ENCODE measurements around the gene PLEKHF1.

The PLEKHF1 gene

DNA sequence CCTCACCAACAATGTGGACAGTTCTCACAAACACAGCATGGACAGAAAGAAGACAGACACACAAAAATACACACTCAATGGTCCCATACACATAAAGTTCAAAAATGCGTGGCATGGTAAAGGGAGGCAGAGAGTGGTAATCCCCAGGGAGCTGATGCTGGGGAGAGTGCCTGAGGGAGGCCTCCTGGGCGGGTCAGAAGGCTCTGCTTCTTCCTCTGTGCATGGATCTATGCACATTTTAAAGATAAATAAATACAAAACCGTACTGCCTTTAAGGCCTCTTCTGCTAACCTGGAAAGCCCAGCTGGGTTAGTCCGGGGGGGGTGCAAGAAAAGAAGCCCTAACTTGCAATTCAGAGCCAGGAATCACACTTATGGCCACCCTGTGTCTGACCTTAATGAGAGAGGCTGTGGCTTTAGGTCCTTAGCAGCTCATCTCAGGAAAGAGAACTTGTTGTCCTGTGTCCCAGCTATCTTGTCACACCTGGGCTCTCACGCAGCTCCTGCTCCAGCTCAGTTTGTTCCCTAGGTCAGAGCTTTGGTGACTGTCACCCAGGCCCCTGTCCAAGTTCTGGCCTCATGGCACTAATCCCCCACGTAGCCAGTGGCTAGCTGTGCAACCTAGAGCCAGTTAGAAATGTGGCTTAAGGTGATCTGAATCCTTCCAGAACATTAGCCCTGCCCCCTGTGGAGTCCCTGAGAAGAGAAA lies 30.7 kb upstream of the PLEKHF1 start:
- DNase-seq (ENCODE audit: low read depth in 3 of 3), result no peak

DNA sequence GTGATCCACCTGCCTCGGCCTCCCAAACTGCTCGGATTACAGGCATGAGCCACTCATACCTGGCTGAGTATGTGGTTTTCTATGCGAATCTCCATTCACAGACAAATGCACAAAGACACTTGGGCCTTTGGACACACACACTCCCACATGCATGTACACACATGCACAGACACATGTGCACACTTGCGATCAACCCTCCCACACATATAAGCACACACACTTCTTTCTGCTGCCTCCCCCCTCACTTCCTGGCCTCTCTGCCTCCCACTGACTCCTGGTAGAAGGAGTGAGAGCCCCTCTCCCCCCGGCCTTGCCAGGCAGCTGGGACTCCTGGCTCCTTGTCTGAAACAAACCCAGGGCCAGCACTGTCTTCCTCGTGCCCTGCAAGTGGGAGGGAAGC lies 29.3 kb upstream of the PLEKHF1 start:
- no peak for DNase-seq (ENCODE audit: low read depth in 3 of 3)

DNA sequence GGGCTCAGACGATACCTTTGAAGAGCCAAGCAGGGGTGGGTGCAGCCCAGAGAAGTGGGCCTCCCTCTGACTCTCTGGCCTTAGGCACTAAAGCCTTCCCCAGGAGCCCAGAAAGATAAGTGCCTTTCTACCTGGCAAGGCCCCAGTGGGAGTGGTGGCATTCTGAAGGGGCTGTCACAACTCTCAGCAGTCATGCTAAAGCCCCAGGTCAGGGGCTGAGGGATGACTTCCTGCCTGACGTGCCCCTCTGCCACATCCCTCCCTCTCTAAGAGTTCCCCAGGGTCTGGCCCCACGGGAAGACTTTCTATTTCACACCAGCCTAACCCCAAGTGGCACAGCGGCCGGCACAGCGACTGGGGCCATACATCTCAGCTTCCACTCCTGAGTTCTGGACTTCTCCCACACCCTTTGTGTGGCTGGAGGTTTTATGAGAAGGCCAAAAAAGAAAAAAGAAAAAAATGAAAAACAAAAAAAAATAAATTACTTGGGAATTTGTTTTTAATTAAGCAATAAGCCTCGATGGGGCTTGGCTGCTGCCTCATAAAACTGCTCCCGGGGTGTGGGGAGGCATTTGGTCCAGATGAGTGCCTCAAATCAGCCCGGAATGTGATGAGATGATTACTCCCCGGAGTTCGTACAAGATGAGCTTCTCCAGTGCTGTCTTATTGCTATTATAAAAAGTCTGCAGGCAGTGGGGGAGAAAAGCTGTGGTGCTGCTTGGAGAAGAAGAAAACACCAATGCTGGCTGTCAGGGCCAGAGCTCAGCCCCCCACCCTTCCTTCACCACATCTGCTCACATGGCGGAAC lies 28.5 kb upstream of the PLEKHF1 start:
- DNase-seq (ENCODE audit: low read depth in 3 of 3), result no peak

- no peak for DNase-seq (ENCODE audit: low read depth in 3 of 3)
These were observed 26.2 kb upstream of the PLEKHF1 start for GRCh38 chr19:29639086-29639485.

DNA sequence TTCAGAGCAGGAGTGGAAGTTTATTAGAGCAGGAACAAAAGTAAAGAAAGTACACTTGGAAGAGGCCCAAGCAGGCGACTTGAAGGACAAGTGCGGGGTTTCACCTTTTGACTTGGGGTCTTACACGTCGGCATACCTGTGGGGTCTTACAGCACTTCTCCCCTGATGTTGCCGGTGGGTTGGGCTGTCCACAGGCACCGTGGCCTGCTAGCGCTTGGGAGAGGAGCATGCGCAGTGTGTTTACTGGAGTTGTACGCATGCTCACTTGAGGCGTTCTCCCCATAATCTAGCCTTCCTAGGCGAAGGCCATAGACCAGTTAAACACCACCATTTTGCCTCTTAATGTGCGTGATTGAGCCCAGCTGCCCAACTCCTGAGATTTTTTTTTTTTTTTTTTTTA lies 25.0 kb upstream of the PLEKHF1 start:
- DNase-seq (ENCODE audit: low read depth in 3 of 3), result no peak

GRCh38 chr19:29641597-29641996 lies 23.7 kb upstream of the PLEKHF1 start:
- no peak for DNase-seq (ENCODE audit: low read depth in 3 of 3)

DNA sequence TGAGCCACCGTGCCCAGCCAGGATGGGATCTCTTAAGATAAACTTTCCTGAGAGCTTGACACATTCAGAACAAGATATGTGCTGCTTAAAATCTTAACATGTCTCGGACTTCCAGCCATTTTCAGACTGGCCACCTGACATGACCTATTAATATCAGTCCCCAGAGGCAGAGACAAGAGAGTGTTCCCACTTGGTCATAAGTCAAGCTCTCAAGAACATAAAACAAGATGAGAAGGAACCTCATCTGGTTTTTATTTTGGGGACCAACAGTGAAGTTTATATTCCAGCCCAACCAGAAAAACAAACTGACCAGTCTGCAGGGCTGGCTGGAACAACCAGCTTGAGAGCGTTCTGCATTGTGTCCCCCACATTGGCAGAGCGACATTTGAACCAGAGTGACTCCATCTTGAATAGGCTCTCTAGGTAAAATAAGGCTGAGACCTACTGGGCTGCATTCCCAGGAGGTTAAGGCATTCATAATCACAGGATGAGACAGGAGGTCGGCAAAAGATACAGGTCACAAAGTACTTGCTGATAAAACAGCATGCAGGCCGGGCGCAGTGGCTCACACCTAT lies 21.8 kb upstream of the PLEKHF1 start:
- no peak for DNase-seq (ENCODE audit: low read depth in 3 of 3)

DNA sequence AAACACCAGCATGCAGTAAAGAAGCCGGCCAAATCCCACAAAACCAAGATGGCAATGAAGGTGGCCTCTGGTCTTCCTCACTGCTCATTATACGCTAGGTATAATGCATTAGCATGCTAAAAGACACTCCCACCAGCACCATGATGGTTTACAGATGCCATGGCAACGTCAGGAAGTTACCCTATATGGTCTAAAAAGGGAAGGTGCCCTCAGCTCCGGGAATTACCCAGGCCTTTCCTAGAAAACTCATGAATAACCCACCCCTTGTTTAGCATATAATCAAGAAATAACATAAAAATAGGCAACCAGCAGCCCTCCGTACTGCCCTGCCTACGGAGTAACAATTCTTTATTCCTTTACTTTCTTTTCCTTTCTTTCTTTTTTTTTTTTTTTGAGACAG lies 21.1 kb upstream of the PLEKHF1 start:
- DNase-seq (ENCODE audit: low read depth in 3 of 3), result no peak

- no peak for DNase-seq (ENCODE audit: low read depth in 3 of 3)
These were observed 19.8 kb upstream of the PLEKHF1 start for GRCh38 chr19:29645491-29645867.

DNA sequence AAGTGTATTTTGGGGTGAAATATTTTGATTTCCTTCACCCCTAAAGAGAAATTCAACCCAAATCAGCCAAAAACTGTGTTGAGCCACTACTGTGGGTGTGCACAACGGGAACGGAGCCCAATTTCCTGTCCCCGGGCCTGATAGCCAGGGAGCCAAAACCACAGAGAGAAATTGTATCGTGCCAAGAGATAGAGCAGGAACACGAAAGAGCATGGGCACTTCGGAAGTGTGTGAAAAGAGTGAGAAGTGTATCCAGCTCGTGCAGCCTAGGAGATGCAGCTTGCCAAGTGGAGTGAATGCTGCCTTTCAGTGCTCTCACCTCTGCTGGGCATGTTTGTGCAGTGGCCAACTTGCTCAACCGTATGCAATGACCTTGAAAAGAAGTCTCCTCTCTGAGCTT lies 19.4 kb upstream of the PLEKHF1 start:
- no peak for DNase-seq (ENCODE audit: low read depth in 3 of 3)

- no peak for DNase-seq (ENCODE audit: low read depth in 3 of 3)
These were observed 14.4 kb upstream of the PLEKHF1 start for GRCh38 chr19:29650772-29651387.

DNA sequence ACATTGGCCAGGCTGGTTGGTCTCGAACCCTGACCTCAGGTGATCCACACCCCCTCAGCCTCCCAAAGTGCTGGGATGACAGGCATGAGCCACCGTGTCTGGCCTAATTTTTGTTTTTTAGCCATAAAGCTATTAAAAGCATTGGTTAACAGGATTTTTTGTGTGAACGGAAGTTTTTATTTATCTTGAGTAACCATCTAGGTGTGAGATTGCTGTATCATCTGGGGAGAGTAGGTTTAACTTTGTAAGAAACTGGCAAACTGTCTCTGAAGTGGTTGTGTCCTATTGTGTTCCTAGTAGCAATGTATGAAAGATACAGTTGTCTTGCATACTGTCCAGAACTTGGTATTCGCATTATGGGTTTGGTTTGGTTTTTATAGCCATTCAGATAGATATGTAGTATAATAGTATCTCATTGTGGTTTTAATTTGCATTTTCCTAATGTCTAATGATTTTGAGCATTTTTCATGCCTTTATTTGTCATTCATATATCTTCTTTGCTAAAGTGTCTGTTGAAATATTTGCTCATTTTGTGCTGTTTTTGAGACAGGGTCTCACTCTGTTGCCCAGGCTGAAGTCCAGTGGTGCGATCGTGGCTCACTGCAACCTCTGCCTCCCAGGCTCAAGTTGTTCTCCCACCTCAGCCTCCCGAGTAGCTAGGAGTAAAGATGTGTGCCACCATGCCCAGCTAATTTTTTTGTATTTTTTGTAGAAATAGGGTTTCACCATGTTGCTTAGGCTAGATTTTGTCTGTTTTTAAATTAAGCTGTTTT lies 13.5 kb upstream of the PLEKHF1 start:
- no peak for DNase-seq (ENCODE audit: low read depth in 3 of 3)

DNA sequence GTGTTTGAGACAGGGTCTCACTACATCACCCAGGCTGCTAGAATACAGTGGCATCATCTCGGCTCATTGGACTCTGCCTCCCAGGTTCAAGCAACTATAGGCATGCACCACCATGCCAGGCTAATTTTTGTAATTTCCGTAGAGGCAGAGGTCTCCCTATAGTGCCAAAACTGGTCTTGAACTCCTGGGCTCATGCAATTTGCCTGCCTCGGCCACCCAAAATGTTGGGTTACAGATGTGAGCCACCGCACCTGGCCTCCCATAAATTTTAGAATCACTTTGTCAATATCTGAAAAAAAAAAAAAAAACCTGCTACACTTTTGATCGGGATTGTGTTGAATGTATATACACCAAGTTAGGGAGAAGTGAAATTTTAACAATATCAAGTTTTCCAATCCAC lies 11.9 kb upstream of the PLEKHF1 start:
- DNase-seq (ENCODE audit: low read depth in 3 of 3), result no peak

DNA sequence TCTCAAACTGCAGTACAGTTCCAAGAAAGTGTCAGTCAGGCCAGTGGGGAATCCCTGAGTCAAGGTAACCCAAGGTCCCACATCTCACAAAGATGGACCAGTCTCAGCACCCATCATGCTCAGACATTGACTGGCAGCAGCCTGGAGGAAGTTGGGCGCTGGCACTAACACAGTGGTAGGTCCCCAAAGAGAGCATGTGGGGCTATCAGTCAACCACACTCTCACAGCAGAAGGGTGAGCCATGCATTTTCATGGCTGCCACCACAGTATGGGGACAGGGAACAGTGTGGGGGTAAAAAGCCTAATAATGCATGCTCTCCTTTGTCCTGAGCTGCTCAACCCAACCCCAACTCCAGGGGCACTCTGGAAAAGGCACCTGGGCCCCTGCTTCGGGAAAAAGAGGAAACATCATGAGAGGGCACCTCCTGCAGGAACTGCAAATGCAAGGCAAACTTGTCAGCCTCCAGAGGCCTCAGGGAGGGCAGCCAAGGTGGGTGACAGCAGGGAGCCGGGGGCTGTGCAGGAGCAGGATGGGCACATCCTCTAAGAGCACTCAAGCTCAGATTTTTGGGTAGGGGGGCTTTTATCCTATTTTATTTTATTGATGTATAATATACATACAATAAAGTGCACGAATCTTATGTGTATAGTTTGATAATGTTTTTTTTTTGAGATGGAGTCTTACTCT lies 9.5 kb upstream of the PLEKHF1 start:
- no peak for DNase-seq (ENCODE audit: low read depth in 3 of 3)

GRCh38 chr19:29658221-29658991 lies 6.9 kb upstream of the PLEKHF1 start:
- DNase-seq (ENCODE audit: low read depth in 3 of 3), result no peak

GRCh38 chr19:29660835-29661234 lies 4.4 kb upstream of the PLEKHF1 start:
- DNase-seq (ENCODE audit: low read depth in 3 of 3), result peak in 1 of 3 experiments; percentile 65

GRCh38 chr19:29662278-29662603 lies 3.0 kb upstream of the PLEKHF1 start:
- DNase-seq (ENCODE audit: low read depth in 3 of 3), result no peak

DNA sequence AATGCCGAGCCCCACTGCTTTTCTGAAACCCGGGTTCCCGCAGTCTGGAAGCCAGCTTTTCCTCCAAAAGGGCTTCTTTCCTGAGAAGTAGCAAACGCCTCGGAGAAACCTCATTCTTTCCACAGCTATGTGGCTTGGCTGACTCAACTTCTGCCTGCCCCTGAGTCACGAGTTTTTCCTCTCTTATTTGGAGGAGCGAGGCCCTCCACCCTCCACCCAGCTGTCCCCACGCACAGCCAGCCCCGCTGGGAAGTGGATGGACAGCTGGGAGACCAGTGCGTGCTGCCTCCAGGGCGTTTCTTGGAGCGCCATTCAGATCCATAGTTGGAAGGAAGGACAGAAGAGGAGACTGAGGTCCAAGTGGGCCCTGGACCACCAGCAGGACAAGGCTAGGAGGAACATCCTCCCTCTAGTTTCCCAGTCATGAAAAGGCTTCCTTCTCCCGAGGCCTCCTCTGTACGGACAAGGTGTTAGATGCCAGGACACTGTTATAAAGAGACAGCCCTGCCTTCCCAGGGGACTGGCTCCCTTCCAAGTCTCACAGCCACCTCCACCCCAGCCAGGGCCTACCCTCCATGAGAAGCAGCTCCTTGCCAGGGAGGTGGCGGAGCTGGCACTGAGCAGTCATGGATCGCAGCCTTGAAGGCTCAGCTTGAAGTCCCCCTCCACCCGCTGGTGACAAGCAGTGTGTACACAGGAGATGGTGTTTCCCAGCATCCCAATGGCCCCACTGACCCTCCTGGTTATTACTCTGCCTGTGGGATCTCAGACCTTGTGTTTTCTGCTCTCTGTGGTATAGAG lies 2.5 kb upstream of the PLEKHF1 start:
- no peak for DNase-seq (ENCODE audit: low read depth in 3 of 3)

- no peak for DNase-seq (ENCODE audit: low read depth in 3 of 3)
These were observed 1.2 kb upstream of the PLEKHF1 start for GRCh38 chr19:29663861-29664752.

All from stimulated activated CD4-positive, alpha-beta T cell treated with anti-CD3 and anti-CD28 coated beads, TNF-alpha, amount 100 ng/mL, for 24 hours (primary cell).